Glutamatergic neuron (in vitro differentiated cells): ENCODE results near the gene SFXN1. TPM values are rescaled to one million over a fixed set of nuclear protein-coding genes. Genes with fewer than 3 reads are reported as not detected.

Source experiments
- DNase-seq: peaks from one replicate; pipeline ENCODE4 v3.0.0; 2022
- H3K27ac Mint-ChIP-seq: one replicate; pipeline ENCODE4 v1.8.0; 2020; ENCODE audit warnings: mild to moderate bottlenecking, mixed read lengths, inconsistent platforms; ENCODE audit not compliant: unreplicated experiment
- H3K27me3 Mint-ChIP-seq: one replicate; pipeline ENCODE4 v1.8.0; 2020; ENCODE audit warnings: mild to moderate bottlenecking, moderate library complexity, mixed read lengths, inconsistent platforms; ENCODE audit not compliant: unreplicated experiment
- H3K36me3 Mint-ChIP-seq: one replicate; pipeline ENCODE4 v1.8.0; 2020; ENCODE audit warnings: mild to moderate bottlenecking, mixed read lengths, inconsistent platforms; ENCODE audit not compliant: unreplicated experiment
- H3K4me1 Mint-ChIP-seq: one replicate; pipeline ENCODE4 v1.8.0; 2020; ENCODE audit warnings: mild to moderate bottlenecking, low read depth, mixed read lengths, inconsistent platforms; ENCODE audit not compliant: unreplicated experiment
- H3K4me3 Mint-ChIP-seq: one replicate; pipeline ENCODE4 v1.8.0; 2020; ENCODE audit warnings: mild to moderate bottlenecking, mixed read lengths, inconsistent platforms; ENCODE audit not compliant: unreplicated experiment
- H3K9me3 Mint-ChIP-seq: one replicate; pipeline ENCODE4 v1.8.0; 2020; ENCODE audit warnings: mild to moderate bottlenecking, moderate library complexity, mixed read lengths, inconsistent platforms; ENCODE audit not compliant: unreplicated experiment
- CTCF ChIP-seq: fragments of 200-600 bp; sonication (generic); IDR thresholded peaks from one replicate; pipeline ENCODE4 v1.5.0; 2021; ENCODE audit not compliant: partially characterized antibody, unreplicated experiment
- total RNA-seq: library from RNA; stranded (reverse); fragmentation: NEBNext Ultra II Directional; extraction: Animal tissue kit (Norgen Biotek cat#: 25700); gene quantifications from one replicate; pipeline ENCODE4 v1.2.1, GENCODE V29; 2021; ENCODE audit not compliant: unreplicated experiment

Gene SFXN1
- total RNA-seq, 1 donor from 2014 or later, result 67.7 TPM

GRCh38 chr5:175513297-175513696 lies 34.9 kb downstream of the SFXN1 start:
- Mint-ChIP-seq H3K27me3 (no peaks in the 10 kb centered on the region), H3K9me3 (peaks cover 1% of the 10 kb centered on the region), H3K4me3 (no peak overlapping the region), H3K27ac (no peak overlapping the region), H3K36me3 (peaks cover 10% of the 10 kb centered on the region), H3K4me1 (no peaks in the 10 kb centered on the region)
- no peak for TF ChIP-seq CTCF
- DNase-seq, result no peak

- peaks cover 14% of the 10 kb centered on the region for H3K36me3 Mint-ChIP-seq
- no peak for TF ChIP-seq CTCF
- H3K4me3 Mint-ChIP-seq, result no peak overlapping the region
- H3K9me3 Mint-ChIP-seq, result peaks cover 3% of the 10 kb centered on the region
- H3K27me3 Mint-ChIP-seq, result no peaks in the 10 kb centered on the region
- H3K4me1 Mint-ChIP-seq, result no peaks in the 10 kb centered on the region
- H3K27ac Mint-ChIP-seq, result no peak overlapping the region
- no peak for DNase-seq
Measured at GRCh38 chr5:175513726-175514125, 35.4 kb downstream of the SFXN1 start.

GRCh38 chr5:175516933-175517823 lies 38.8 kb downstream of the SFXN1 start:
- Mint-ChIP-seq H3K4me3 (no peak overlapping the region), H3K4me1 (no peaks in the 10 kb centered on the region), H3K27me3 (no peaks in the 10 kb centered on the region), H3K27ac (no peak overlapping the region), H3K9me3 (peaks cover 3% of the 10 kb centered on the region), H3K36me3 (peaks cover 16% of the 10 kb centered on the region)
- no peak for TF ChIP-seq CTCF
- DNase-seq, result no peak

DNA sequence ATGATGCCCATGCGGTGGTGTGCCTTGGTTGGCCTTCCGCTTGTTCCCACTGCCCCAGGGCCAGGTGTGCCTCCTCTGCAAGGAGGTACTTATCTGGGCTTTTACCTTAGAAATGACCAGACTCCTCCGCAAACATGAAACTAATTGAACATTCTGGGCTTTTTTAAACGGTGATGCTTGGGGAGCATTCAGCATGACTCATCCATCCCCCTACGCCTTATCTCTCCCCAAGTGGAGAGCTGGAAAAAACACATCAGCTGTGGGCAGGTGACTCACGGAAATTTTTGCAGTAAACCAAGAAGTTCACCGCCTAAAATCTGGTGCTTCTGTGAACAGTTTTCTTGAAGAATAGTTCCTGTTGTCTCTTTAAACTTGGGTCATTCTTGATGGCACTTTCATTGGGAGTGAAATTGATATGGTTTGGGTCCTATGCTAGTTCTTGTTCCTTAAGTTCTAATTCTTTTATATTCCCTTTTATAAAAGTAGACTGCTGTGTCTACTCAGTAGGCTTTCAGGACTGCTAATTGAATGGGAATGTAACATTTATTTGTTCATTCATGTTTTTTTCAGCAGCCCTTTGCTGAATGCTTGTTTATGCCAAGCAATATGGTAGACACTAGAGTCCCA lies 39.6 kb downstream of the SFXN1 start:
- Mint-ChIP-seq H3K4me1 (no peaks in the 10 kb centered on the region), H3K4me3 (no peak overlapping the region), H3K27ac (no peak overlapping the region), H3K27me3 (no peaks in the 10 kb centered on the region), H3K9me3 (peaks cover 3% of the 10 kb centered on the region), H3K36me3 (peaks cover 16% of the 10 kb centered on the region)
- TF ChIP-seq CTCF, result no peak
- DNase-seq, result no peak

DNA sequence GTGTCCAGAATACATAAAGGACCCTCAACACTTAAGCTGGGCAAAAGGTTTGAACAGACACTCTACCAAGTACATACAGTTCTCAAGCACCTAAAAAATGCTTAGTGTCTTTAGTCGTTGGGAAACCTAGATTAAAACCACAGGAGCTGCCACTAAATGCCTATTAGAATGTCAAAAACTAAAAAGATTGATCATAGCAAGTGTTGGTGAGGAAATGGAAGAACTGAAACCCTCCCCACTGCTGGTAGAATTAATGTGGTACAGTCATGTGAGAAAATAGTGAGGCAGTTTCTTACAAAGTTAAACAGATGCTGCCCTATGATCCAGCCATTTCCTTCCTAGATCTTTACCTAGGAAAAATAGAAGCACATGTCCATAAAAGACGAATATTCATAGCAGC lies 40.6 kb downstream of the SFXN1 start:
- H3K4me3 Mint-ChIP-seq, result no peak overlapping the region
- H3K27me3 Mint-ChIP-seq, result no peaks in the 10 kb centered on the region
- no peak for DNase-seq
- TF ChIP-seq CTCF, result no peak
- H3K9me3 Mint-ChIP-seq, result peaks cover 3% of the 10 kb centered on the region
- peaks cover 16% of the 10 kb centered on the region for H3K36me3 Mint-ChIP-seq
- no peaks in the 10 kb centered on the region for H3K4me1 Mint-ChIP-seq
- H3K27ac Mint-ChIP-seq, result no peak overlapping the region
